IPS-NIHi7 (cell line): ENCODE results near the gene UBL4A.
A peak's percentile ranks its signal among the peaks of the same experiment; 100 is the strongest.

Experiments used
- DNase-seq: peaks from one replicate; pipeline ENCODE4 v3.0.0; 2012; ENCODE audit warnings: mixed read lengths; ENCODE audit errors: extremely low spot score

The UBL4A gene

DNA sequence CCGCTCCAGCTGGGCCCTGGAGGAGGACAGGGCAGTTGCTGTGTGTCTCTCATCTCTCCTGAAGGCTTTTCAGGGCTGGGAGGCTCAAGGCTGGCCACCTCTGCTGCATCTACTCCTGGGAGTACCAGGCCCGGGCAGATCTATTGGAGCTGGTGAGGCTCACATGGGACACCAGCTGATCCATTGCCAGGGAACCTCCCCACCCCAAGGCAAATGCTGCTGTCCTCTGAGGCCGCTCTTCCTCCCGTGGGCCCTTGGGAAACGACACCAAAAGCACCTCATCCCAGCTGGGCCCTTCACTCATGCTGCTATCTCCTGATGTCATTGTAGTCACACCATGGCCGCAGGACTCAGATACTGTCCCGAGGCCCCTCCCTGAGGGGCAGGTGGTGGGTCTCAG is 3.6 kb downstream of the UBL4A start:
- no peak for DNase-seq

DNA sequence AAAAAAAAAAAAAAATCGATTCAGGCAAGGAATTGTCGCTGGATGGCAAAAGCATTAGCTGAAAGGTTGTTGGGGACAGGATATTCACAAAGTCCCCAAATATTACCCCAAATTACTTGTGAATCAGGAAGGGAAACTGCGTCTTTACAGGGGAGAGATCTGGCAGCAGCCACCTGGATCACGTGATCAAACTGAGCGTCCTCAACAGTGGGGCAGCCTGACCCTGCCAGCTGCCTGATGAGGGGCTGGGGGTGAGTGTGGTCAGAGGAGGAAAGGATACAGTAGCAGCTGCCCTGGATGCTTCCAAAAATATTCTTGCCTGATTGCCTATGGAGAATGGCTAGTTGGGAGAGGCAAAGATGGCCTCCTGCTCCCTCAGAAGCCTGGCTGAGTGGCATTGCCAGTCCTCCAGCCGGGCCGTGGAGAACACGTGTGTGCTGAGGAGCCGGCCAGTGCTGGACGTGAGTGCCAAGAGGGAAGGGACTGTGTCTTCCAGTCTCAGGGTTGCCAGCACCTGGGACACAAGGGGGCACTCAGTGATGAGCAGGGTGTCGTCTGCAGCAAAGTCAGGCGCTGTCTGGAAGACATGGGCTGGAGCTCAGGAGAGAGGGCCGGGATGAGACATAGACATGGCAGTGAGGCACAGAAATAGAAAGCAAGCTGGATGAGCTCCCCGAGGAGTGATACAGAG is 4.4 kb downstream of the UBL4A start:
- DNase-seq, result no peak

DNA sequence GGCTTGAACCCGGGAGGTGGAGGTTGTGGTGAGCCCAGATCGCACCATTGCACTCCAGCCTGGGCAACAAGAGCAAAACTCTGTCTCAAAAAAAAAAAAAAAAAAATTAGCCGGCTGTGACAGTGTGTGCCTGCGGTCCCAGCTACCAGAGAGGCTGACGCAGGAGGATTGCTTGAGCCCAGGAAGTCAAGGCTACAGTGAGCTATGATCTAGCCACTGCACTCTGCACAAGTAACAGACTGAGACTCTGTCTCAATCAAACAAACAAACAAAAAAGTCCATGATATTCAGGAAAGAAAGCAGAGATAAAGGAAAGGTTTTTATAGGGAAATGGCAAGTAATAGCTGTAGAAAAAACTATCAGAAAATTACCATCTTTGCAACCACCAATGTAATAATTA is 5.2 kb downstream of the UBL4A start:
- DNase-seq, result no peak

DNA sequence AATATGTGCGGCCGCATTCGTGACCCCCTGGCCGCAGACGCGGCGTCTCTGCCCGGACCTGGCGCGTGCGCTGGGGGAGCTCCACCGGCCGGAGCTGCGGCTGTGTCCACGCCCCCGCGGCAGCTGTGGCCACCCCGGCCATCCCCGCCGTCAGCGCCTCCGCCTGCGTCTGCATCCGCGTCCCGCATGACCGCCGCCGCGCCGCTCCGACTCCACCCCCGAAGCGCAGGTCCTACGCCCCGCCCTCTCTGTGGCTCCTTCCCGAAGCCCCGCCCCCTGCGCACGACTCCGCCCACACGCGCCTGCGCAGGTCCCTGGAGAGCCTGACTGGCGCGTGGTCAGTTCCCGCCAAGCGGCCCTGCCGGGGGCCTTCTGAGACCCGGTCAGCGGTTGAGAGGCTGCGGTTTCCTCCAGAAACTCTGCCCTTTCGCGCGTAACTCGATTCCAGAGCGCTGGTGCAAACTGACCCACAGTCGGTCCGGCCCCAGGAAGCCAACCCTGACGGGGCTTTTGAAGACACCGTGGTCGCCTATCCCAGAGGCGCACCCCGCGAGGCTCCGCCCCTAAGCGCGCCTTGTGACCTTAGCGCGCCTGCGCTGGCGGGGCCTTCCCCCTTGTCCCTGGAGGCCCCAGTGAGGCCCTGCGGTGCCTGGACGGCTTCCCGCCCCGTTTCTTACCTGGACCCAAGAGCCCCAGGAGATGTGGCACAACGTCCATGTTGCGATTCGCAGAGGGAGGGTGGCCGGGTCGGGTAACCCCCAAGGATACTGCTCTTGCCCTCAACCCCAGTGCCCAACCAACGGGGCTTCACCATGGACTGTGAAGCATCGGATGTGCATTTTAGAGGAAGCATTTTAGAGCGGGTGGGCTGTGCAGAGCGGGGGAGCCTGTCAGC is 7.4 kb downstream of the UBL4A start, which contains the start of gene LAGE3:
TSS of gene LAGE3 (minus strand) at position 554 of the 895 bp plus-strand sequence. CDS start at position 188, 366 bp downstream.
- DNase-seq, result peak; percentile 83

DNA sequence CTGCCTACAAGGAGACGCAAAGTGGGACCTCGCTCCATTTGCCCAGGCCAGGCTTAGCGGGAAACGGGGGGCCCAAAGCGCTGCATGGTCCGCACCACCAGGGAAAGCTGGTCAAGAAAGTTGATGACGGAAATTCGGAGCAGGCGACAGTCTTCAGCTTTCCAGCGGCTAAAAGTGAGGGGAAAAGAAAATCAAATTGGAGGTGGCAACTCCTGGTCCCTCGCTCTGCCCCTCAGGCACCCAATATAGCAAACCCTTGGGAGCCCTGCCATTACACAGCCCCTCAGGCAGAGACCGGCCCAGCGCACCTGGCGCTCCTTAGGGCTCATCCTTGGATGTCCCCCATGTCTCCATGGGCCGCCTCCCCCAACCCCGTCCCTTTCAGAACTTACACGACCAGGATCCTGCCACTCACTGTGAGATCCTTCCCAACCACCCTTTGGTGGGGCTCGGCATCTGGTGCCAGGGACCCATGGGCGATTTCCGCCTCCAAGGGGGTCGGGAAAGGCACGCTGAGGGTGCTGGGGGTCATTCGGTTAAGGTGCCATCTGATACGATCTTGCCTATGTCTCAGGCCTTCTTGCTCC is 8.4 kb downstream of the UBL4A start:
- no peak for DNase-seq

DNA sequence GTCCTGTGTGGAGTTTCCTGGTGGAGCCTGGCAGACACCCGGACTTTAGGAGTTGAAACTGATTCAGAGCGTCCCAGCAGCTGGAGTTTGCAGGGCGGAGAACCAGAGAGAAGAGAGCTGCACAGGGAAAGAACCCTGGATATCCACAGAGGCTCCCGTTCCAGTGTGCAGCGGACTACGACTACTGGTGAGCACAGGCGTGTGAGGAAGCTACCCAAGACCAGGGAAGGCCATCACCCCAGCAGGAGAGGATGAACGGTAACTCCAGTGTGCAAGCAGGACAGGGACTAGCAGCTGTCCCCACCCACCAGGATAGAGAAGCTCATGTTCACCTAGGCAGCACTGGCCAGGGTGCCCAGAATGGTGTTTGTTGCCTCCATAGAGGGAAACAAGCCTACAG is 9.6 kb downstream of the UBL4A start:
- no peak for DNase-seq

DNA sequence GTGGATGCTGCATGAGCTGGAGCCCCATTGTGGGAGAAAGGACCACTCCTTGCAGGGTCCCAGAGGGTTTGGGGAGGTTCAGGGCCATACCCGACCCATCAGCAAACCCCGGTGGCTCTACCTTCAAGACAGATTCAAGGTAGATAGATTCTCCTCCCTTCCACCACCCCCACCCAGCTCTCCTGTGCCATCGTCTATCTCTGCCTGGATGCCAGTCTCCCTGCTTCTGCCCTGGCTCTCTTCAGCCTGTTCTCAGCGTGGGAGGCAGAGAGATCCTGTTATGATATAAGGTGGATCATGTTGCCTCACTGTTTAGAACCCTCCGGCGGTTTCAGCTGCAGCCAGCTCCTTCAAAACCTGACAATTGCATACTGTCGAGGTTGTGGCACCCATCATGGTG is 12.7 kb downstream of the UBL4A start:
- DNase-seq, result no peak

DNA sequence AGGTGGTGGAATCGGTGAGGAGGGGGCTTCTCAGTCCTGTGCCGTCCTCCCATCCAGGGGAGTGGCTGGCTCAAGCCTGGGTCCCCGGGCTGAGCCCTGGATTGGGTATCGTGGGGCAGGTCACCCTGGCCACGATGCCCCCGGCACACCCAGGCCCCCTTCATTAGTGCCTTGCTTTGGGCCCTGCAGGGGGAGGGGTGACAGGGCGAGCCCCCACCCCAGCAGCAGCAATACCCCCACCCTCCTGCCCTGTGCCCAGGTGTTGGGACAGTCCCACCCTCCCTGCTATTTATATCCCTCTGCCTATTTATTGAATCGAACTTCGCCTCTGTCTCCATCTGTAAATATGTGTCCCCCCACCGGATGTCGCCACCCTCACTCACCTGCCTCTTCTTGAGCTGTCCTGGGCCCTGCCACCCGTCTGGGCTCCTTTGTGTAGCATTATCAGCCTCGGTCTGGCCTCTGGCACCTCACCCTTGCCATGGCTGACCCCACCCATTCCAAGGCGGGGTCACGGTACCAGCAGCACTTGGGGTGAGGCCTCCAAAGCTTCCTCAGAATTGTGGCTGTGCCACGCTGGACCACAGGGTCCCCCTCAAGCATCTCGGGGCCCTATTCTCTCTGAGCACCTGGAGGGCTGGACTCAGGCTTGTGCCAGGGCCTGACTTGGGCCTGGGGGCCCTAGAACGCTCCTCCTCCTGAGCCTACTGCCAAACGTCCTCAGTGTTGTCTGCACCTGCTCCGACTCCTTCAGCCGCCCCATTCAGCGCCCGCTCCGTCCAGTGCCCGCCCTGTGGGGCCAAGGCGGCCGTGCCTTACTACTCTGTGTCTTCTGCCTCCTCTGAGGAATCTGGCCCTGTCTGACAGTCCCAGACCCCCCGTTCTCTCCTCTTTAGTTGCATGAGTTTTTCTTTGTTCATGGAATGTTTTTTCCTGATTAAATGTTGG is 13.5 kb downstream of the UBL4A start:
- no peak for DNase-seq

DNA sequence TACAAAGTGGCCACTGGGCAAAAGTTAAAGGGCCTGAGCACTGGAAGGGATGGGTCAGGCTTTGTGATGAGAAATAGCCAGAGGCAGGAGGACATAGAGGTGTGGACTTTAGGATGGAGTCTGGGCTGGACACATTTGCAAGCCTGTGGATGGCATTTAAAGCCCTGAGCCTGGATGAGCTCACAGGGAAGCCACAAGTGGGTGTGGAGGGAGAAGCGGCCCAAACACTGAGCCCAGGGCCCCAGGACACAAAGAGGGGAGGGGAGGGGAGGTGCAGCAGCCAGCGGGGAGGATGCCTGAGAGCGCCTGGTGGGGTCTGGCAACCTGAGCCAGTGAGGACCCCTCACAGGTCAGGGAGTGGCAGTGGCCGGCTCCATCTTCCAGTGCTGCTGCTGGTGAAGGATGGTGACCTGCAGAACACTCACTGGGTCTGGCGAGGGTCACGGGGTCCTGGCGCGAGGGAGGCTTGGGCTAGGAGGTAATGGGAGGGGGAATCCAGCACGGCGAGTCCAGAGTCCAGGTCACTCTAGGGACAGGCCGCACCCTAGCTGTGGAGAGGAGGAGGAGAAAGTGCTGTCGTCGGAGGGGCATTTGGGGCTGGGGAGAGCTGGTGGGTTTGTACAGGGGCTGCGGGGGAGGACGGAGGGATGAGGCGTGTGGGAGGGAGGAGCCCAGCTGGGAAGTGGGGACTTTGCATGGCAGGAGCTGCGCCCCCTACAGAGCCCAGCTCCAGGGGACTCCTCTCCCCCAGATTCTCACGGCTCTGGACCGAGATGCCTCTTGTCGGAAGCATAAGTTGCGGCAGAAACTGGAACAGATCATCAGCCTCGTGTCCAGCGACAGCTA is 14.4 kb downstream of the UBL4A start:
- no peak for DNase-seq

DNA sequence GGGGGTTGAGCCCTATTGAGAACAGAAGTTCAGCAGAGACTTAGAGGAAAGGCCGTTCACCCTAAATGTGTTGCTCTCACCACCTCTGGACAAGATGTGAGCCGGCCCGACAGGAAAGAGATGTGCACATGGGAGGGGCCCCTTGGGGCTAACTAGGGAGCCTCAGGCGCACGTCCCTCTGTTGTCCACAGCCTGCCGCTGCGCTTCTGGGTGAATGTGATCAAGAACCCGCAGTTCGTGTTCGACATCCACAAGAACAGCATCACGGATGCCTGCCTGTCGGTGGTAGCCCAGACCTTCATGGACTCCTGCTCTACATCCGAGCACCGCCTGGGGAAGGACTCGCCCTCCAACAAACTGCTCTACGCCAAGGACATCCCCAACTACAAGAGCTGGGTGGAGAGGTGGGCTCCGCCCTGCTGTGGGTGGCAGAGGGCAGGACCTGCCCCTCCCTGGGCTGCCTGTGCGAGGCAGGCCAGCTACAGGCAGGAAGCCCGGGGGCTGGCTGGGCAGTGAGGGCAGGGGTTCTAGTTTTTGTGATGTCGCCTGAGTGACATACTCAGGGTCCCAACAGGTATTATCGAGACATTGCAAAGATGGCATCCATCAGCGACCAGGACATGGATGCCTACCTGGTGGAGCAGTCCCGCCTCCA is 15.4 kb downstream of the UBL4A start:
- DNase-seq, result no peak

DNA sequence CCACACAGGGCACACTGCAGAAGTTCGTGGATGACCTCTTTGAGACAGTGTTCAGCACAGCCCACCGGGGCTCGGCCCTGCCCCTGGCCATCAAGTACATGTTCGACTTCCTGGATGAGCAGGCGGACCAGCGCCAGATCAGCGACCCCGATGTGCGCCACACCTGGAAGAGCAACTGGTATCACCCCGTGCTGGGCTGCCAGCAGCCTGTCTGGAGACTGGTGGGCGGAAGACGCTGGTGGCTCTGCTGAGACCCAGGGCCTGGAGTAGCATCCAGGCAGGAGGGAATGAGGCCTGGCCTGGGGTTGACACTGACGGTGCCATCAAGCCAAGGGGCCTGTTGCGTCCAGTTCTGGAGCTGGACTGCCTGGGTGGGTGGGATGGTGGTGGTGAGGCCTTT is 16.0 kb downstream of the UBL4A start:
- no peak for DNase-seq

DNA sequence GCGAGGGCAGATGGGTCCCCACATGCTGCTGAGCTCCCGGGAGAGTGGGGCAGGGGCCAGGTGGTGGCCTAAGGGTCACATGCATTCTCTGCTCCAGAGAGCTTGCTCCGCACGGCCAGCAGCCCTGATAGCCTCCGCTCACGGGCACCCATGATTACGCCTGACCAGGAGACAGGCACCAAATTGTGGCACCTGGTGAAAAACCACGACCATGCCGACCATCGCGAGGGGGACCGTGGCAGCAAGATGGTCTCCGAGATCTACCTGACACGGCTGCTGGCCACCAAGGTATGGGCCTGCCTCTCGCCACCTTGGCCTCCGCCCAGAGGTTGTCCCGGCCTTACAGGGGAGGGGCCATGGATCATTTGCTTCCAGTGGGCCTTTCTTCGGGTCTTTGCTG is 16.5 kb downstream of the UBL4A start:
- no peak for DNase-seq

DNA sequence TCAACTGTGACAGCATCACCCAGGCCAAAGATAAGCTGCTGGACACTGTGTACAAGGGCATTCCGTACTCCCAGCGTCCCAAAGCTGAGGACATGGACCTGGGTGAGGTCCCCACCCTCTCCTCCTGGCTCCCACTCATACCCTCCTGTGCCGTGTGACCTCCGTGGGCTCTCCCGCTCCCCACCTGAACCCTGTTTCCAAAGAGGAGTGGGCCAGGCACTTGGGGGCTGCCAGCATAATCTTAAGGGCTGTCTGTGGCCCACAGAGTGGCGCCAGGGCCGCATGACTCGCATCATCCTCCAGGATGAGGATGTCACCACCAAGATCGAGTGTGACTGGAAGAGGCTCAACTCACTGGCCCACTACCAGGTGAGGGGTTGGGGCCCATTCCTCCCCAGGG is 17.3 kb downstream of the UBL4A start:
- no peak for DNase-seq

DNA sequence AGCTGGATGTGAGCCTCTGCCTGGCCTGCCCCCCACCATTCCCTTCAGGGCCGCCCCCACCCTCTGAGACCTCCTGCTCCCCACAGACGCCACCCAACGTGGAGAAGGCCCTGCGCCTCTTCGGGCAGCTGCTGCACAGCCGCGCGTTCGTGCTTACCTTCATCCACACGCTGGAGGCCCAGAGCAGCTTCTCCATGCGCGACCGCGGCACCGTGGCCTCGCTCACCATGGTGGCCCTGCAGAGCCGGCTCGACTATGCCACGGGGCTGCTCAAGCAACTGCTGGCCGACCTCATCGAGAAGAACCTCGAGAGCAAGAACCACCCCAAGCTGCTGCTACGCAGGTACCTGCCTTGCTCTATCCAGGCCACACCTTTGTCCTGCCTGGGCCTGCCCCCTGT is 18.2 kb downstream of the UBL4A start:
- no peak for DNase-seq

DNA sequence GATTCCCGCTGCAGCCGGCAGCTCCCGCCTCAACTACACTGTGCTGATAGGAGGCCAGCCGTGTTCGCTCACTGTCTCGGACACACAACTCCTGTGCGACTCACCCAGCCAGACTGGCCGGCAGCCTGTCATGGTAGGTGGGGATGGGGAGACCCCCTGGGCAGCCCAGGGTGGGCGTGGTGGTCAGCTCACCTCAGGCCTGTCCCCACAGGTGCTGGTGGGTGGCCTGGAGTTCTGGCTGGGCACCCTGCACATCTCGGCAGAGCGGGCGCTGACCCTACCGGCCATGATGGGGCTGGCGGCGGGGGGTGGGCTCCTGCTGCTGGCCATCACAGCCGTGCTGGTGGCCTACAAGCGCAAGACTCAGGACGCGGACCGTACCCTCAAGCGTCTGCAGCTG is 18.9 kb downstream of the UBL4A start:
- DNase-seq, result no peak

DNA sequence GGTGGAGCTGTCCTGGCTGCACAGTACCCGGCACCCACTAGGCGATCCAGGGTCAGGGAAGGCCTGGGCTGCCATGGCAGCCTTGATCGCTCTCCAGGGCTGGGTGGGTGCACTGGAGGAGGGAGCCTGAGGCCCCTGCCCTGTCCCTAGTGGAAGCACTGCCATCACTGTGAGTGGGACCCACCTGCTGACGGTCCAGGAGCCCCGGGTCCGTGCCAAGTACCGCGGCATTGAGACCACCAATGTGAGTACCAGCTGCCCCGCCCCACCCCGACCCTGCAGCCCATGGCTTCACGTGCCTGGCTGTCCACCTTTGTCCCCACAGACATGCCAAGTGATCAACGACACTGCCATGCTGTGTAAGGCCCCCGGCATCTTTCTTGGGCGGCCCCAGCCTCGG is 19.5 kb downstream of the UBL4A start:
- no peak for DNase-seq

DNA sequence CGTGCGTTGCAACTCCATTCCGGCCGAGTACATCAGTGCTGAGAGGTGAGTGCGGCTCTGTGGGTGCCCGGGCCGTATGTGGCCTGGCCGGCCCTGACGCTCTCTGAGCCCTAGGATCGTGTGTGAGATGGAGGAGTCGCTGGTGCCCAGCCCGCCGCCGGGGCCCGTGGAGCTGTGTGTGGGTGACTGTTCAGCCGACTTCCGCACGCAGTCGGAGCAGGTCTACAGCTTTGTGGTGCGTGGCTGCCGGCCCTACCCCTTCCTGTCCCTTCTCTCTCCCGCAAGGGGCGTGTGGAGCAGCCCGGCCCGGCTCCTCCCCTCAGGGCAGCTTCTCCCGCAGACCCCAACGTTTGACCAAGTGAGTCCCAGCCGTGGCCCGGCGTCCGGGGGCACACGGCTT is 20.4 kb downstream of the UBL4A start:
- DNase-seq, result no peak

DNA sequence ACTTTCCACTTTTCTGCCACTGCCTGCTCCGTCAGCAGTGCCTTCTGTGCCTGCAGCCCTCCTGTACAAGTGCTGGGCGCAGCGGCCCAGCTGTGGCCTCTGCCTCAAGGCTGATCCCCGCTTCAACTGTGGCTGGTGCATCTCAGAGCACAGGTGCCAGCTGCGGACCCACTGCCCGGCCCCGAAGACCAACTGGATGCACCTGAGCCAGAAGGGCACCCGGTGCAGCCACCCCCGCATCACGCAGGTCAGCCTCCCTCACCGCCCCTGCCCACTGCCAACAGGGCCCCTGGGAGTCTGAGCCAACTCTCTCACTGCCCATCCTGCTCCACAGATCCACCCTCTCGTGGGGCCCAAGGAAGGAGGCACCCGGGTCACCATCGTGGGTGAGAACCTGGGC is 20.8 kb downstream of the UBL4A start:
- no peak for DNase-seq

DNA sequence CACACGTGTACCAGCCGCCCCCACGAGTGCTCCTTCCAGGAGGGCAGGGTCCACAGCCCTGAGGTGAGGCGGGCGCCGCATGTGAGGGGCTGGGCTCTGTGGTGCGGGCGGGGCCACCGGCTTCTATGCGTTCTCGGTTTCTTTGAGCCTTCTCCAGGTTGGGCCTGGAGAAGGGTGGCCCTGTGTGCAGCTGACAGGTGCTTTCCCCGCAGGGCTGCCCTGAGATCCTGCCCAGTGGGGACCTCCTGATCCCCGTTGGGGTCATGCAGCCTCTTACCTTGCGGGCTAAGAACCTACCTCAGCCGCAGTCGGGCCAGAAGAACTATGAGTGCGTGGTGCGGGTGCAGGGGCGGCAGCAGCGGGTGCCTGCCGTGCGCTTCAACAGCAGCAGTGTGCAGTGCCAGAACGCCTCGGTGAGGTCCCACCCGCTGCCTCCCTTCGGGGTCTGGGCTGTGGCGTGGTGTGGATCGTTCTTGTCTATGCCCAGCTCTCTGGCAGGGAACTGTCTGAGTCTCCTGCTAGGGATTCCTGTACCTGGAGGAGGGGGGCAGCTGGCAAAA is 21.5 kb downstream of the UBL4A start:
- no peak for DNase-seq
